ENCODE results near the gene PSRC1. TPM values are rescaled to one million over a fixed set of nuclear protein-coding genes. Genes with fewer than 3 reads are reported as not detected.

Gene PSRC1
- total RNA-seq, 1 donor from 2014 or later, result 4.2 TPM

DNA sequence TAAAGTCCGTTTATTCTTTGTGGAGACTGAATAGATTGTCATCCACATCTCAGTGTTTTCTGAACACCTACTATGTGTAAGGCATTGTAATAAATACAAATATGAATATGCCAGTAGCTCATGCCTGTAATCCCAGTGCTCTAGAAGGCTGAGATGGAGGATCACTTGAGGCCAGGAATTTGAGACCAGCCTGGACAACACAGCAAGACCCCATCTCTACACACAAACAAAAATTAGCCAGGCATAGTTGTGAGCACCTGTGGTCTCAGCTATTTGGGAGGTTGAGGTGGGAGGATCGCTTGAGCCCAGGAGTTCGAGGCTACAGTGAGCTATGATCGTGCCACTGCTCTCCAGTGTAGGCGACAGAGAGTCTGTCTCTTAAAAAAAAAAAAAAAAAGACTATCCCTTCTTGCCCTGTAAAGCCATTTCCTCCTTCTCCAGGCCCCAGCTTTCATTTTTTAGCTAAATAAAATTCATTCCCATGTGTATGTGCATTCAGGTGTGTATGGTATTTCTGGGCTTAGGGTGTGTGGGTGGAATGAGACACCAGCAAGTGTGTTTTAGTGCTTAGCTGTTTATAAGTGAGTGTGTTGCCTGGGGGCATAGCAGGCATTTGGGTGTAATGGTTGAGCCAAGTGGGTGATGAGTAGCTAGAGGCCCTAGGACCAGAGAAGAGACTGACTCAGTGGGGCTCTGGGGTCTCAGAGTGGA lies 25.8 kb downstream of the PSRC1 start:
- Histone ChIP-seq H3K27ac (no peak overlapping the region), H3K27me3 (ENCODE audit: low read depth) (no peaks in the 10 kb centered on the region), H3K4me3 (no peak overlapping the region), H3K4me1 (peaks cover 20% of the 10 kb centered on the region), H3K36me3 (no peaks in the 10 kb centered on the region), H3K9me3 (no peaks in the 10 kb centered on the region)
- TF ChIP-seq, protein P1, sequence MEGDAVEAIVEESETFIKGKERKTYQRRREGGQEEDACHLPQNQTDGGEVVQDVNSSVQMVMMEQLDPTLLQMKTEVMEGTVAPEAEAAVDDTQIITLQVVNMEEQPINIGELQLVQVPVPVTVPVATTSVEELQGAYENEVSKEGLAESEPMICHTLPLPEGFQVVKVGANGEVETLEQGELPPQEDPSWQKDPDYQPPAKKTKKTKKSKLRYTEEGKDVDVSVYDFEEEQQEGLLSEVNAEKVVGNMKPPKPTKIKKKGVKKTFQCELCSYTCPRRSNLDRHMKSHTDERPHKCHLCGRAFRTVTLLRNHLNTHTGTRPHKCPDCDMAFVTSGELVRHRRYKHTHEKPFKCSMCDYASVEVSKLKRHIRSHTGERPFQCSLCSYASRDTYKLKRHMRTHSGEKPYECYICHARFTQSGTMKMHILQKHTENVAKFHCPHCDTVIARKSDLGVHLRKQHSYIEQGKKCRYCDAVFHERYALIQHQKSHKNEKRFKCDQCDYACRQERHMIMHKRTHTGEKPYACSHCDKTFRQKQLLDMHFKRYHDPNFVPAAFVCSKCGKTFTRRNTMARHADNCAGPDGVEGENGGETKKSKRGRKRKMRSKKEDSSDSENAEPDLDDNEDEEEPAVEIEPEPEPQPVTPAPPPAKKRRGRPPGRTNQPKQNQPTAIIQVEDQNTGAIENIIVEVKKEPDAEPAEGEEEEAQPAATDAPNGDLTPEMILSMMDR (IDR thresholded peaks at IDR 0.05), result no peak
- ATAC-seq (no peak), DNase-seq (no peak)
- intact Hi-C loops (cut with DNase I), result no loop called here

DNA sequence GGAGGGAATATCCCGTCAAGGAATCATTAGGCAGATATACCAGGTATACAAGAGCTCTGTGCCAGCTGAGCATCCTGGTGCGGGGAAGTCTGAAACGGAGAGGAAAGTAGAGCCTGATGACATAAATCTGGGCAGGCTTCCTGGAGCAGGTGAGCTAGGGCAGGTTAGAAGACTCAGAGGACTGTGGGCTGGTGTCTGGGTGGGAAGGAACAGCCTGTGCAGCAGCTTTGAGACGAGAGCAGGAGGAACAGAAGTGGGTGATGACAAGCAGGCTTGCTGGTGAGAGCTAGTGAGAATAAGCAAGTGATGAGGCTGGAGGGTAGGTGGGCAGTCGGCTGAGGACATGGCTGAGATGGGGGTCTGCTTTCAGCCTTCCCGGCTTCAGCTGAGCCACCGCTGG lies 26.9 kb downstream of the PSRC1 start:
- Histone ChIP-seq H3K36me3 (no peaks in the 10 kb centered on the region), H3K27ac (no peak overlapping the region), H3K4me1 (peaks cover 20% of the 10 kb centered on the region), H3K27me3 (ENCODE audit: low read depth) (no peaks in the 10 kb centered on the region), H3K4me3 (no peak overlapping the region), H3K9me3 (no peaks in the 10 kb centered on the region)
- intact Hi-C loops (cut with DNase I), result no loop called here
- DNase-seq, result no peak
- no peak for ATAC-seq
- TF ChIP-seq, protein P1 (IDR thresholded peaks at IDR 0.05), result no peak

DNA sequence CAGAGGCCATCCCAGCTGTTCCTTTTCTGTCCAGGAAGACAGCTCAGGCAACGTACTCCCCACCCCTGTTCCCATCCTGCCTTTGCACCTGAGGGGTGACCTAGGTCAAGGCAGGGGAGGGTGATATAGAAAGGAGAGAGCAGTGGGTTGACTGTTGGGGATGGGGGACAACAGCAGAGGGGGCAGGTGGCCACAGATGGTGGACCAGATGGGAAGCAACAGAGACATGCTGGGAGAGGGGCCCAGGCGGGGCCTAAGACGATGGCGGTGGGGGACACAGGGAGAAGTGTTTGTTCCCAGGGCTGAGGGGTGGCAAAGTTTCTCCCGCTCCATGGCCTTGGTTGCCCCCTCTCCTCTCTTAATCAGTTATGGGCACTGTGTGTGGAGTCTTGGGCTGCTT lies 27.3 kb downstream of the PSRC1 start:
- H3K36me3 ChIP-seq, result no peaks in the 10 kb centered on the region
- peaks cover 20% of the 10 kb centered on the region for H3K4me1 ChIP-seq
- intact Hi-C loops (cut with DNase I), result no loop called here
- no peak overlapping the region for H3K4me3 ChIP-seq
- no peaks in the 10 kb centered on the region for H3K27me3 ChIP-seq (ENCODE audit: low read depth)
- TF ChIP-seq, protein P1 (IDR thresholded peaks at IDR 0.05), result no peak
- no peaks in the 10 kb centered on the region for H3K9me3 ChIP-seq
- ATAC-seq (no peak), DNase-seq (no peak)
- no peak overlapping the region for H3K27ac ChIP-seq

DNA sequence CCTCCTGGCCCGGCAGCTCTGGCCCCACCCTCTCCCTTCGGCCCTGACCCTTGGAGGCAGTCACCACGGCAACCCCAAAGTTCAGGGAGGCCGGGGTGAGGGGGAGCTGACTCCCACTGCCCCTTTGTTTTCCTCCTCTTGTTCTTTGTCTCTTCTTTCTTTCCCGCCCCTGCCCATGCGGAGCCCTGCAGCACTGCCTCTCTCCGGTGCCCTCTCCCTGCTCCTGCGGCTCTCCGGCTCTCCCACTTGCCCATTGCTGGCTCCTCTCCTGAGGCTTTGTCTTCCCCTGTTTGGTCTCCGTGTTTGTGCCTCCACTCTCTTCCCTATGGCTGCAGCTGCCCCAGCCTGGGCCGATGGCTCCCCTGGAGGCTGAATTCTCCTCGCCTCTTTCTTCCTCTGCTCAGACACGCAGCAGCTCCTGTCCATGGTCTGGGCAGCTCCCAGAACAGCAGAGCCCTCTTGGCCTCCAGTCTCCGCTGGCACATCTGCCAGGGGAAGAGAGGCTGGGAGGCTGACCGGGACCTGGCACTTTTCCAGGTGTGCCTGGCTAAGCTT lies 27.8 kb downstream of the PSRC1 start:
- no peaks in the 10 kb centered on the region for H3K27me3 ChIP-seq (ENCODE audit: low read depth)
- no peak overlapping the region for H3K27ac ChIP-seq
- TF ChIP-seq, protein P1 (IDR thresholded peaks at IDR 0.05), result no peak
- ATAC-seq (no peak), DNase-seq (no peak)
- H3K4me1 ChIP-seq, result peaks cover 21% of the 10 kb centered on the region
- H3K9me3 ChIP-seq, result no peaks in the 10 kb centered on the region
- no peak overlapping the region for H3K4me3 ChIP-seq
- intact Hi-C loops (cut with DNase I), result no loop called here
- H3K36me3 ChIP-seq, result no peaks in the 10 kb centered on the region

DNA sequence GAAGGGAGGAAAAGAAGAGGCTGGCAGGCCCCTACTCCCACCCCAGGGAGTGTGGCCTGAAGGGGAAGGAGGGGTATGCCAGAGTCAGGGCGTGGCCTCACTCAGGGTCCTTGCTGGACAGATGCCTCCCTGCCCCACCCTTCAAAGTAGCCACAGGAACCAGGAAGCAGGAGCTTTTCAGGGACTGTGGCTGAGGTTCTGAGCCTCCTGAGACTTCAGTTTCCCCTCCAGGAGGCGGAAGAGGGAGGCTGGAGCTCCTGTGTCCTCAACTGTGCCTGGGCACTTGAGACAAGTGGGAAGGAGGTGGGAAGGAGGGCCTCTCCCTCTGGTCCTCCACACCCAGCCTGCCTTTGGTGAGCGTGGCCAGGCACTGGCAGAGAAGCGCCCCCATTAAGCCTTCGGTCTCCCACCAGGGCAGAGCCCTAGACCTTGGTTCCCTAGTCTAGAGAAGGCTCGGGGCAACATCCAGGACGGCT lies 28.3 kb downstream of the PSRC1 start:
- Histone ChIP-seq H3K36me3 (no peaks in the 10 kb centered on the region), H3K27me3 (ENCODE audit: low read depth) (no peaks in the 10 kb centered on the region), H3K9me3 (no peaks in the 10 kb centered on the region), H3K4me1 (peaks cover 24% of the 10 kb centered on the region), H3K27ac (peak overlapping the region; percentile 66), H3K4me3 (no peak overlapping the region)
- DNase-seq, result no peak
- intact Hi-C loops (cut with DNase I), result no loop called here
- TF ChIP-seq, protein P1 (IDR thresholded peaks at IDR 0.05), result no peak
- ATAC-seq, result peak; percentile 11 to 25

Data from lower lobe of right lung (tissue), 2 donors.